ENCODE measurements around the gene EXO1. TPM values are rescaled to one million over a fixed set of nuclear protein-coding genes. Genes with fewer than 3 reads are reported as not detected.

EXO1 gene
- total RNA-seq, 1 experiment from 2014 or later, result 36.5 TPM

DNA sequence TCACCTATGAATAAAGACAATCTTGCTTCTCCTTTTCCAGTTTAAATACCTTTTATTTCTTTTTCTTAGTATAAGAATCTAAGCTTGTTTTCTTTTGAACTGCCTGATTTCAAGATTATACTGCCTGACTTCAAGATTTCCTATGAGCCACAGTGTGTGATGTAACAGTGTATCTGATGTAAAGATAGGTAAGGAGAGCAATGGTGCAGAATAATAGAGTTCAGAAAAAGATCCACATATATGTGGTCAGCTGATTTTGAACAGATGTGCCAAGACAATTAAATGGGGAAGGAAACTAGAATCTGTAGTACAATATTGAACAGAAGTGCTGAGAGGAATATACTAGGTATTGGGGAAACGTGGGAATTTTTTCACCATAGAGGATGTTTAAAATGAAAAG, 21.0 kb downstream of the EXO1 start (continued):
- TF ChIP-seq, protein P1, sequence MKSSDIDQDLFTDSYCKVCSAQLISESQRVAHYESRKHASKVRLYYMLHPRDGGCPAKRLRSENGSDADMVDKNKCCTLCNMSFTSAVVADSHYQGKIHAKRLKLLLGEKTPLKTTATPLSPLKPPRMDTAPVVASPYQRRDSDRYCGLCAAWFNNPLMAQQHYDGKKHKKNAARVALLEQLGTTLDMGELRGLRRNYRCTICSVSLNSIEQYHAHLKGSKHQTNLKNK (CRISPR knock-in tag; IDR thresholded peaks at IDR 0.05), result no peak
- TF ChIP-seq ATF2 (CRISPR knock-in tag; IDR thresholded peaks at IDR 0.05; ENCODE audit: borderline replicate concordance, low read depth), result no peak
- TF ChIP-seq, protein P2, sequence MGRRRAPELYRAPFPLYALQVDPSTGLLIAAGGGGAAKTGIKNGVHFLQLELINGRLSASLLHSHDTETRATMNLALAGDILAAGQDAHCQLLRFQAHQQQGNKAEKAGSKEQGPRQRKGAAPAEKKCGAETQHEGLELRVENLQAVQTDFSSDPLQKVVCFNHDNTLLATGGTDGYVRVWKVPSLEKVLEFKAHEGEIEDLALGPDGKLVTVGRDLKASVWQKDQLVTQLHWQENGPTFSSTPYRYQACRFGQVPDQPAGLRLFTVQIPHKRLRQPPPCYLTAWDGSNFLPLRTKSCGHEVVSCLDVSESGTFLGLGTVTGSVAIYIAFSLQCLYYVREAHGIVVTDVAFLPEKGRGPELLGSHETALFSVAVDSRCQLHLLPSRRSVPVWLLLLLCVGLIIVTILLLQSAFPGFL (CRISPR knock-in tag; IDR thresholded peaks at IDR 0.05; ENCODE audit: borderline replicate concordance), result no peak
- TF ChIP-seq ELF4 (CRISPR knock-in tag; IDR thresholded peaks at IDR 0.05; ENCODE audit: low read depth), result no peak

- TF ChIP-seq SP1 (CRISPR knock-in tag; conservative IDR thresholded peaks at IDR 0.05) (no peak), SOX15 (CRISPR knock-in tag; IDR thresholded peaks at IDR 0.05) (no peak), JAZF1 (CRISPR knock-in tag; IDR thresholded peaks at IDR 0.05) (no peak), FOXJ3 (CRISPR knock-in tag; IDR thresholded peaks at IDR 0.05; ENCODE audit: borderline replicate concordance) (no peak)
- H3K4me3 Mint-ChIP-seq, result no peak overlapping the region
- ATAC-seq (no peak), DNase-seq (ENCODE audit: low spot score) (no peak)
- no peaks in the 10 kb centered on the region for H3K9me3 Mint-ChIP-seq
- no peaks in the 10 kb centered on the region for H3K4me1 Mint-ChIP-seq
- no peaks in the 10 kb centered on the region for H3K27me3 Mint-ChIP-seq (ENCODE audit: low read depth)
- H3K36me3 Mint-ChIP-seq, result peaks cover 69% of the 10 kb centered on the region
- ChIA-PET CTCF (no interaction called here), POLR2A (no interaction called here)
- H3K27ac Mint-ChIP-seq, result no peak overlapping the region
Measured at GRCh38 chr1:241870336-241870735, 22.3 kb downstream of the EXO1 start.

GRCh38 chr1:241870746-241871430, 22.9 kb downstream of the EXO1 start:
- H3K27me3 Mint-ChIP-seq (ENCODE audit: low read depth), result no peaks in the 10 kb centered on the region
- no peak overlapping the region for H3K27ac Mint-ChIP-seq
- POLR2A ChIA-PET, result no interaction called here
- TF ChIP-seq ZNF281 (CRISPR knock-in tag; IDR thresholded peaks at IDR 0.05), result no peak
- no peak for TF ChIP-seq FOXK1 (CRISPR knock-in tag; IDR thresholded peaks at IDR 0.05)
- TF ChIP-seq NFYB (CRISPR knock-in tag; conservative IDR thresholded peaks at IDR 0.05; ENCODE audit: low read depth), result no peak
- TF ChIP-seq TEAD4 (CRISPR knock-in tag; IDR thresholded peaks at IDR 0.05), result no peak
- TF ChIP-seq AFF4 (CRISPR knock-in tag; IDR thresholded peaks at IDR 0.05; ENCODE audit: borderline replicate concordance), result no peak
- TF ChIP-seq, protein P3, sequence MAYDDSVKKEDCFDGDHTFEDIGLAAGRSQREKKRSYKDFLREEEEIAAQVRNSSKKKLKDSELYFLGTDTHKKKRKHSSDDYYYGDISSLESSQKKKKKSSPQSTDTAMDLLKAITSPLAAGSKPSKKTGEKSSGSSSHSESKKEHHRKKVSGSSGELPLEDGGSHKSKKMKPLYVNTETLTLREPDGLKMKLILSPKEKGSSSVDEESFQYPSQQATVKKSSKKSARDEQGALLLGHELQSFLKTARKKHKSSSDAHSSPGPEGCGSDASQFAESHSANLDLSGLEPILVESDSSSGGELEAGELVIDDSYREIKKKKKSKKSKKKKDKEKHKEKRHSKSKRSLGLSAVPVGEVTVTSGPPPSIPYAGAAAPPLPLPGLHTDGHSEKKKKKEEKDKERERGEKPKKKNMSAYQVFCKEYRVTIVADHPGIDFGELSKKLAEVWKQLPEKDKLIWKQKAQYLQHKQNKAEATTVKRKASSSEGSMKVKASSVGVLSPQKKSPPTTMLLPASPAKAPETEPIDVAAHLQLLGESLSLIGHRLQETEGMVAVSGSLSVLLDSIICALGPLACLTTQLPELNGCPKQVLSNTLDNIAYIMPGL (CRISPR knock-in tag; IDR thresholded peaks at IDR 0.05), result no peak
- no peak for TF ChIP-seq ATF1 (CRISPR knock-in tag; IDR thresholded peaks at IDR 0.05)
- no peak for TF ChIP-seq NR2C2 (CRISPR knock-in tag; IDR thresholded peaks at IDR 0.05)
- no peak for TF ChIP-seq SP1 (CRISPR knock-in tag; conservative IDR thresholded peaks at IDR 0.05)
- no peak for TF ChIP-seq ZNF532 (CRISPR knock-in tag; IDR thresholded peaks at IDR 0.05; ENCODE audit: borderline replicate concordance)

More at GRCh38 chr1:241870746-241871430, 22.9 kb downstream of the EXO1 start:
- ATAC-seq, result no peak
- Mint-ChIP-seq H3K9me3 (no peaks in the 10 kb centered on the region), H3K4me1 (no peaks in the 10 kb centered on the region), H3K36me3 (peaks cover 66% of the 10 kb centered on the region), H3K4me3 (no peak overlapping the region)
- CTCF ChIA-PET, result no interaction called here
- DNase-seq (ENCODE audit: low spot score), result no peak
